RWPE2 (cell line): Measurements from ENCODE around the gene ARL6IP5.

ENCODE experiments used
- ATAC-seq: fragments of 200-7000 bp; cut with Tn5 transposase; 3 replicates; pipeline ENCODE4 v1.9.1; 2021; ENCODE audit warnings: low read depth
- DNase-seq: peaks from one replicate; pipeline ENCODE4 v3.0.0-alpha.2; 2020; ENCODE audit warnings: low spot score
- H3K27ac ChIP-seq: fragments of 450-650 bp; 2 replicates; pipeline ENCODE4 v1.5.1; 2017; ENCODE audit warnings: mild to moderate bottlenecking; ENCODE audit not compliant: poor library complexity, severe bottlenecking
- H3K27me3 ChIP-seq: fragments of 250-450 bp; sonication (Bioruptor Pico); 2 replicates; pipeline ENCODE4 v1.5.1; 2021; ENCODE audit warnings: mild to moderate bottlenecking, moderate library complexity; ENCODE audit not compliant: insufficient read depth, poor library complexity, severe bottlenecking
- H3K36me3 ChIP-seq: fragments of 250-450 bp; sonication (Bioruptor Pico); 2 replicates; pipeline ENCODE4 v1.5.1; 2020; ENCODE audit warnings: low read depth, mild to moderate bottlenecking, moderate library complexity
- H3K4me1 ChIP-seq: fragments of 250-450 bp; sonication (Bioruptor Pico); 2 replicates; pipeline ENCODE4 v1.5.1; 2021; ENCODE audit warnings: mild to moderate bottlenecking, moderate library complexity; ENCODE audit not compliant: insufficient read depth, poor library complexity, severe bottlenecking
- H3K4me3 ChIP-seq: fragments of 250-450 bp; sonication (Bioruptor Pico); 2 replicates; pipeline ENCODE4 v1.5.1; 2021; ENCODE audit warnings: mild to moderate bottlenecking, moderate library complexity; ENCODE audit not compliant: severe bottlenecking
- H3K9me3 ChIP-seq: fragments of 250-450 bp; sonication (Bioruptor Pico); 2 replicates; pipeline ENCODE4 v1.5.1; 2021; ENCODE audit warnings: mild to moderate bottlenecking, moderate library complexity; ENCODE audit not compliant: severe bottlenecking
- TF ChIP-seq, protein P1 (sequence below): fragments of 450-650 bp; IDR thresholded peaks from one replicate; pipeline ENCODE4 v1.5.1; 2017; ENCODE audit warnings: mild to moderate bottlenecking, moderate library complexity; ENCODE audit not compliant: poor library complexity, severe bottlenecking

Gene ARL6IP5

DNA sequence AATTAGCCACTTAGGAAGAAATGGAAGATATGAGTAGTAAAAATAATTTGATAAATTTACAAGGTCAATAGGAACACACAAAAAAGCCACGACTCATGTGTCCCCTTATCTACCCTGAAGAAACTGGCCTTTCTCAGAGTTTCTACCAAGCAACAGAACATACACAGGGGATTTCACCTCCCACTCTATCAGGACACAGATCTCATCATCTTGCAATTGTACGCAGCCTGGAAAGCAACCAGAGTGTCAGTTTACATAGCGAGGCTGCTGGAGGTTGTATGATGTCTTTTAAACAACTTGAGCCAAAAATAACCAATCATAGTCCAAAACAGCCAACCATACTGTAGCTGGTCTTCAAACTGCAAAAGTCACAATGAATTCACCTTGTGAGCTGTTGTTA lies 57.4 kb downstream of the ARL6IP5 start:
- ATAC-seq (no peak), DNase-seq (no peak)
- Histone ChIP-seq H3K4me1 (peaks cover 8% of the 10 kb centered on the region), H3K9me3 (no peaks in the 10 kb centered on the region), H3K27me3 (no peaks in the 10 kb centered on the region), H3K27ac (no peak overlapping the region), H3K36me3 (no peaks in the 10 kb centered on the region), H3K4me3 (no peak overlapping the region)
- TF ChIP-seq, protein P1, sequence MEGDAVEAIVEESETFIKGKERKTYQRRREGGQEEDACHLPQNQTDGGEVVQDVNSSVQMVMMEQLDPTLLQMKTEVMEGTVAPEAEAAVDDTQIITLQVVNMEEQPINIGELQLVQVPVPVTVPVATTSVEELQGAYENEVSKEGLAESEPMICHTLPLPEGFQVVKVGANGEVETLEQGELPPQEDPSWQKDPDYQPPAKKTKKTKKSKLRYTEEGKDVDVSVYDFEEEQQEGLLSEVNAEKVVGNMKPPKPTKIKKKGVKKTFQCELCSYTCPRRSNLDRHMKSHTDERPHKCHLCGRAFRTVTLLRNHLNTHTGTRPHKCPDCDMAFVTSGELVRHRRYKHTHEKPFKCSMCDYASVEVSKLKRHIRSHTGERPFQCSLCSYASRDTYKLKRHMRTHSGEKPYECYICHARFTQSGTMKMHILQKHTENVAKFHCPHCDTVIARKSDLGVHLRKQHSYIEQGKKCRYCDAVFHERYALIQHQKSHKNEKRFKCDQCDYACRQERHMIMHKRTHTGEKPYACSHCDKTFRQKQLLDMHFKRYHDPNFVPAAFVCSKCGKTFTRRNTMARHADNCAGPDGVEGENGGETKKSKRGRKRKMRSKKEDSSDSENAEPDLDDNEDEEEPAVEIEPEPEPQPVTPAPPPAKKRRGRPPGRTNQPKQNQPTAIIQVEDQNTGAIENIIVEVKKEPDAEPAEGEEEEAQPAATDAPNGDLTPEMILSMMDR: no peak

- H3K27ac ChIP-seq: no peak overlapping the region
- DNase-seq (no peak), ATAC-seq (no peak)
- no peak overlapping the region for H3K4me3 ChIP-seq
- peaks cover 8% of the 10 kb centered on the region for H3K4me1 ChIP-seq
- TF ChIP-seq, protein P1: no peak
- no peaks in the 10 kb centered on the region for H3K9me3 ChIP-seq
- H3K36me3 ChIP-seq: no peaks in the 10 kb centered on the region
- H3K27me3 ChIP-seq: no peaks in the 10 kb centered on the region
These were observed 58.2 kb downstream of the ARL6IP5 start for GRCh38 chr3:69142797-69143454.

- no peak overlapping the region for H3K27ac ChIP-seq
- H3K27me3 ChIP-seq: no peaks in the 10 kb centered on the region
- TF ChIP-seq, protein P1: no peak
- H3K36me3 ChIP-seq: no peaks in the 10 kb centered on the region
- H3K9me3 ChIP-seq: no peaks in the 10 kb centered on the region
- ATAC-seq (peak; percentile 88), DNase-seq (no peak)
- peaks cover 8% of the 10 kb centered on the region for H3K4me1 ChIP-seq
- no peak overlapping the region for H3K4me3 ChIP-seq
These were observed 58.9 kb downstream of the ARL6IP5 start for GRCh38 chr3:69143612-69144011.

GRCh38 chr3:69144631-69145245 lies 60.0 kb downstream of the ARL6IP5 start:
- ATAC-seq (no peak), DNase-seq (no peak)
- Histone ChIP-seq H3K4me3 (no peak overlapping the region), H3K27ac (no peak overlapping the region), H3K36me3 (no peaks in the 10 kb centered on the region), H3K27me3 (no peaks in the 10 kb centered on the region), H3K4me1 (peaks cover 8% of the 10 kb centered on the region), H3K9me3 (no peaks in the 10 kb centered on the region)
- TF ChIP-seq, protein P1: no peak

- no peaks in the 10 kb centered on the region for H3K27me3 ChIP-seq
- TF ChIP-seq, protein P1: no peak
- peaks cover 8% of the 10 kb centered on the region for H3K4me1 ChIP-seq
- ATAC-seq: no peak
- H3K27ac ChIP-seq: no peak overlapping the region
- no peak overlapping the region for H3K4me3 ChIP-seq
- H3K36me3 ChIP-seq: no peaks in the 10 kb centered on the region
- no peak for DNase-seq
- H3K9me3 ChIP-seq: no peaks in the 10 kb centered on the region
These were observed 61.0 kb downstream of the ARL6IP5 start for GRCh38 chr3:69145688-69146087.
